Colonic mucosa (tissue), 4 donors: ENCODE results near the gene PRR5. TPM values are rescaled to one million over a fixed set of nuclear protein-coding genes. Genes with fewer than 3 reads are reported as not detected.
A peak's percentile ranks its signal among the peaks of the same experiment; 100 is the strongest.

Source experiments
- DNase-seq: peaks from one replicate; pipeline ENCODE4 v3.0.0-alpha.2; 2020
- H3K27ac ChIP-seq: fragments of 200-600 bp; one replicate; pipeline ENCODE4 v1.8.0; 2021
- H3K27me3 ChIP-seq: fragments of 200-600 bp; one replicate; pipeline ENCODE4 v1.8.0; 2021
- H3K36me3 ChIP-seq: fragments of 200-600 bp; one replicate; pipeline ENCODE4 v1.8.0; 2021
- H3K4me1 ChIP-seq: fragments of 200-600 bp; one replicate; pipeline ENCODE4 v1.8.0; 2021; ENCODE audit warnings: mild to moderate bottlenecking
- H3K4me3 ChIP-seq: fragments of 200-600 bp; one replicate; pipeline ENCODE4 v1.8.0; 2021
- H3K9ac ChIP-seq, 2 donors: one replicate each; pipeline ENCODE4 v1.7.0; 2013; ENCODE audit warnings: control low read depth in 2 of 2, low read depth in 2 of 2, low read length in 2 of 2
- H3K9me3 ChIP-seq: fragments of 200-600 bp; one replicate; pipeline ENCODE4 v1.8.0; 2021
- CTCF ChIP-seq: fragments of 200-600 bp; IDR thresholded peaks from one replicate; pipeline ENCODE4 v1.8.0; 2022; ENCODE audit warnings: antibody characterized with exemption, mild to moderate bottlenecking
- intact Hi-C: fragments of 100-400 bp; cut with DNase I; formaldehyde crosslinking; loops from one replicate; pipeline ENCODE4 v1.14.1; 2022
- total RNA-seq, 2 donors: library from RNA; stranded (reverse); fragmentation: NEBNext Ultra II Directional in 1 of 2; extraction: Animal tissue kit (Norgen Biotek cat#: 25700) in 1 of 2; gene quantifications; one replicate each; pipeline ENCODE4 v1.2.1, GENCODE V29; 2021
- donor health status: healthy.
- donor health status: DM: no; HTN: no; CAD: no.
- donor health status: DM: no; HTN: no; CAD: no.

PRR5 gene
- total RNA-seq, 2 donors from 2014 or later, result 21.2 to 45.8 TPM

GRCh38 chr22:44776605-44777363, 74.8 kb downstream of the PRR5 start:
- peak overlapping the region in 1 of 2 donors; percentile 42 for H3K9ac ChIP-seq
- peak overlapping the region; percentile 38 for H3K27ac ChIP-seq
- H3K9me3 ChIP-seq, result no peaks in the 10 kb centered on the region
- TF ChIP-seq CTCF, result no peak
- intact Hi-C loops, result no loop called here
- H3K27me3 ChIP-seq, result no peaks in the 10 kb centered on the region
- no peak overlapping the region for H3K4me3 ChIP-seq
- DNase-seq, result no peak
- H3K4me1 ChIP-seq, result no peaks in the 10 kb centered on the region
- H3K36me3 ChIP-seq, result no peaks in the 10 kb centered on the region

GRCh38 chr22:44777364-44777755, 75.4 kb downstream of the PRR5 start:
- H3K4me3 ChIP-seq, result no peak overlapping the region
- H3K4me1 ChIP-seq, result no peaks in the 10 kb centered on the region
- no peak for TF ChIP-seq CTCF
- H3K9ac ChIP-seq, result peak overlapping the region in 1 of 2 donors; percentile 42
- intact Hi-C loops, result no loop called here
- H3K9me3 ChIP-seq, result no peaks in the 10 kb centered on the region
- no peaks in the 10 kb centered on the region for H3K27me3 ChIP-seq
- DNase-seq, result no peak
- H3K36me3 ChIP-seq, result no peaks in the 10 kb centered on the region
- H3K27ac ChIP-seq, result peak overlapping the region; percentile 38

- DNase-seq, result no peak
- no peak overlapping the region for H3K27ac ChIP-seq
- H3K36me3 ChIP-seq, result no peaks in the 10 kb centered on the region
- intact Hi-C loops, result no loop called here
- H3K27me3 ChIP-seq, result no peaks in the 10 kb centered on the region
- H3K9ac ChIP-seq, result no peak overlapping the region
- H3K4me1 ChIP-seq, result no peaks in the 10 kb centered on the region
- TF ChIP-seq CTCF, result no peak
- H3K4me3 ChIP-seq, result no peak overlapping the region
- no peaks in the 10 kb centered on the region for H3K9me3 ChIP-seq
Measured at GRCh38 chr22:44780876-44781449, 79.0 kb downstream of the PRR5 start.

- H3K27me3 ChIP-seq, result no peaks in the 10 kb centered on the region
- H3K9me3 ChIP-seq, result no peaks in the 10 kb centered on the region
- H3K9ac ChIP-seq, result no peak overlapping the region
- no peaks in the 10 kb centered on the region for H3K4me1 ChIP-seq
- no peak for TF ChIP-seq CTCF
- no peaks in the 10 kb centered on the region for H3K36me3 ChIP-seq
- no peak overlapping the region for H3K27ac ChIP-seq
- intact Hi-C loops, result no loop called here
- peak; percentile 54 for DNase-seq
- no peak overlapping the region for H3K4me3 ChIP-seq
Measured at GRCh38 chr22:44782363-44782963, 80.5 kb downstream of the PRR5 start.

- no peak overlapping the region for H3K27ac ChIP-seq
- no peaks in the 10 kb centered on the region for H3K36me3 ChIP-seq
- no peaks in the 10 kb centered on the region for H3K27me3 ChIP-seq
- H3K4me1 ChIP-seq, result no peaks in the 10 kb centered on the region
- TF ChIP-seq CTCF, result no peak
- no peaks in the 10 kb centered on the region for H3K9me3 ChIP-seq
- no peak for DNase-seq
- no peak overlapping the region for H3K4me3 ChIP-seq
- intact Hi-C loops, result no loop called here
- H3K9ac ChIP-seq, result no peak overlapping the region
Measured at GRCh38 chr22:44783091-44783490, 81.1 kb downstream of the PRR5 start.
